Measurements from ENCODE around the gene DPEP3.

DPEP3 gene

DNA sequence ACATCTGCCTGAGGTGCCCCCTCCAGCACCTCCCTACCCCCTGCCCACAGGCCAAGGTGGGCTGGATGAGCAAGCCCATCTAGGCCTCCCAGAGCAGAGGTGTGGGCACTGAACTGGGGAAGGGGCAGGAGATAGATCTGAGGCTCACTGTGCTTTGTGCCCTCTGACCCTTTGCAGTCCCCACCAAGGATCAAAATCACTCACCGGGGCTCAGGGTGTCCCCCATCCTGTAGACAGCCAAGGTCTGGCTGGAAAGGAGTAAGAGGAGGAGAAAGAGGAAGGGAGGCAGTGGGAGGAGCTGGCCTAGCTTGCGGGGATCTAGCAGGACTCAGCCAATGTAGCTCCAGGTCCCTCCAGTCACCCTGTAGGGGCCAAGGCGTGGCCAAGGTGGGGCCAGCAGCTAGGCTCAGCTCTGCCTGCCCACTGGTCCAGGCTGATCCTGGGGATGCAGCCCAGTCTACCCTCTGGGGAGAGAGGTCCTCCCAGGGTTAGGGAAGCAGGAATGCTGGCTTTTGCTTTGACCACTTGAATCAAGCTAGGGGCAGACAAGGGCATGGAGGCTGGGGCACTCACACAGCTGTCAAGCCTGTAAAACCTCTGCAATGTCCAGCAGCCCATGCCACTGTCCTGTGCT, 13.6 kb downstream of the DPEP3 start:
- no peak for DNase-seq

DNA sequence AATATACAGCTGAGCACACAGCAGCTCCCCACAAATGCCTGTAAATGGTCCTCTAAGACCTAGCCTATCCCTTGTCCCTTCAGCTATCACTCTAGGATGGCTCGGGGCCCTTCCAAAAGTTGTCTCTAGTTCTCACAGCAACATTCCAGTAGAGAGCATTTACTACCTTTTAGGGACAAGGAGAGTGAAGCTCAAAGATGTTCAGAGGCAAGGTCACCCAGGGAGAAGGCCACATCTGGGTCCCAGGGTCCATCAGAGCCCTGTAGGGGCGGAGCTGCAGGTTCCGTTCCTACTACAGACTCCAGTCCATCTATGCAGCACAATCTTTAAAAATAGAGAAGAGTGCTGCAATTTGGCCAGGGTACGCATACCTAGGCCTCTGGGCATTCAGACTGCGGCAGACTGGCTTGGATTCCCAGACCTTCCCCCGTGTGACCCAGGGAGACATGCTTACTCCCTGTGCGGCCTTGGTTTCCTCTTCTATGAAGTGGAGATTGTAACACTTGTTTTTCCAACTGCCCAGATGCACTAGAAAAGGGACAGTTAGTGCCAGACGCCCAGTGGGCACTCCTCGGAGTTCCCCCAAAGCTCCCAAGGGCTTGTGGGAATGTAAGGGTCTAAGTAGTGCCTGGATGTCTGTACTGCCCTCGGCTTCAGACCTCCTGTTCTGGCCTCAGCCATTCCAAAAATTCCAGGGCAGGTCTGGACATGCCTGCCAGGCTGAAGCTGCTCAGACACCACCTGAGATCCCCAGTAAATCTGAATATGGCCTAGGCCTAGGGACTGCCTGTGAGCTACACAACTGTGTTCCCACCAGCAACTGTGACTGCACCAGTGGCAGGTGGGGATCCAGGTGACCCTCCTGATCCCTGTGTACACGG, 14.4 kb downstream of the DPEP3 start:
- DNase-seq = no peak

DNA sequence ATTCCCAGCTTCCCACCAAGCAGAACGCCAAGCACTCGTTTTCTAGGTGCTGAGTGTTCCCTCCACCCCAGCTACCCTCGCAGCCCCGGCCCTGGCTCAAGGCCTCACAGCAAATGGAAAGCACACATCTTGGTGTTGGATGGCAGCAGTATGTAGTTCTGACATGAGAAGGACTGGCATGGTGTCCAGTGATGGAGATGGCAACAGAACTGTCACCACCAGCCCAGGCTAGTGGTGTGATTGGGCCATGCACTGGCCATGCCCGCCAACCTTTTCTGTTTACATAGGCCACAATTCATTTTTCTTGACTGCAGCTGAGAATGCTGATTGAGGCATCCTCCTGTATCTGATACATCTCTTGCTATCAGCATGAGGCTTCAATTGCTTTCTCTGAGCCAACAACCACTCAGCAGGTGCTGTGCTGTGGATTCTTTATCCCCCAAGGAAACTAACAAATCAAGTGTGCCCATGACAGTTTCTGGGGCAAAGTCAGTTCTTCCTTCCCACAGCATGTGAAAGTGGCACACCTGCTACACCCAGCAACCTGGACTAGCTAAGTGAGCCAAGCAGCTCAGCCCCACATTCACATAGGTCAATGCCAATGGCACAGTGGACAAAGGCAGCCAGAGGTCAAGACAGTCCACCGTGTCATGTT, 15.7 kb downstream of the DPEP3 start:
- DNase-seq = no peak

DNA sequence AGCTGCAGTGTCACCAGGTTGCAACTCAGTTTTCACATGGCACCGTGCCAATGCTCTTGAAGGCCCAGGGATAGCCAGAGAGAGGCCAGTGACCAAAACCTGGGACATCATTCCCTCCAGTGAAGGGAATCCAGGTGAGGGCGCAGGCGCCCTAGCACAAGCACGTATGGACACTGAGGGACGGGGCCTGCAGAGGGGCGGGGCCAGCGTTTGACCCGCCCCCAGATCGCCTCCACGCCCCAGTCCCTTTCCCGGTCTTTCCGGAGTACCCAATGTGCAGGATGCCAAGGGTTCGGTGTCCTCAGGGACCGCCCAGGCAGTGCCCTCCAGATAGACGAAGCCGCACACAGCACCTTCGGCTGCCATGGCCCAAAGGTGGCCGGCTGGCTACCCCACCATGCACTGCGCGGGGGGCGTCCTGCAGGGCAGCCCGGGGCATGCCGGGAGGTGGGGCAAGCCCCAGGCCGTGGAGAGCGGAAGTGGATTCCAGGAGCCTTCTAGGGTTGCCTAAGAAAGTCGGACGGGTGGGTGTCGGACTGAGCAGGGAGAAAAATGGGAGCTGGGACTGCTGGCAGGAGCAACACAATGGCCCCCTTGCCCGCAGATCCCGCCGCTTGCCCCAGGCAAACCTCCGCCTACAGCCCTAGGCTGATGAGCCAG, 16.5 kb downstream of the DPEP3 start:
- no peak for DNase-seq

DNA sequence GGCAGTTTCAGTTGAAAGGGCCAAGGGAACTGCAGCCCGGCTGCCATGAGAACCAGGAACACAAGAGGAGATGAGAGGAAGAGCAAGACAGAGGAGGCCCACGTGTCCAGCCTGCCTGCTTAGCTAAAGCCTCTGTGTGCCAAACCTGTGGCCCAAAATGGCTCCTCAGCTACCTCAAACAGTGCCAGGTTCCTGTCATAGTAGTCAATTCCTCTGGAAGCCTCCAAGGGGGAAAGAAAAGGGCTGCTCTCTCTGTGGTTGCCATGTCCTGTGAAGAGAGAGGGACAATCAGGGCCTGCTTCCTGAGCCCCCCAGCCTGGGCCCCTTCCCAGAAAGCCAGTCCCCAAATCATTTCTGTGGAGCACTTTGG, 17.0 kb downstream of the DPEP3 start:
- DNase-seq = no peak

DNA sequence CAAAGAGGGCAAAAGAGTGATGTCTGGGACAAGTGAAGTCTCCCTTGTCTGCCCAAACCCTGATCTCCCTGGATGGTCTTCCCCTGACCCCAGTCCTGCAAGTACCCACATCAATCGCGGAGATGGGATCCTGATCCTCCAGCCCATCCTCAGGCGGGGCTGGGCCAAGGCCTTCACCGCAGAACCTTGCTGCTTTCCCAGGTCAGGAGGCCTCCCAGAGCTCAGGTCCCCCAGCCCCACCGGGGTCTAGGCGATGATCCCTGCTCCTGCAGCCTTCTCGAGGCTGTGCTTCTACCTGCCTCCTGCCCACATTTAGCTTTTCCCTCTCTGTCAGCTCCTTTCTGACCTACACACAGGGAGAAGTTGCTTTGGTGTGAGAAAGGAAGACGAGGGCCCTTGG, 18.2 kb downstream of the DPEP3 start:
- no peak for DNase-seq

DNA sequence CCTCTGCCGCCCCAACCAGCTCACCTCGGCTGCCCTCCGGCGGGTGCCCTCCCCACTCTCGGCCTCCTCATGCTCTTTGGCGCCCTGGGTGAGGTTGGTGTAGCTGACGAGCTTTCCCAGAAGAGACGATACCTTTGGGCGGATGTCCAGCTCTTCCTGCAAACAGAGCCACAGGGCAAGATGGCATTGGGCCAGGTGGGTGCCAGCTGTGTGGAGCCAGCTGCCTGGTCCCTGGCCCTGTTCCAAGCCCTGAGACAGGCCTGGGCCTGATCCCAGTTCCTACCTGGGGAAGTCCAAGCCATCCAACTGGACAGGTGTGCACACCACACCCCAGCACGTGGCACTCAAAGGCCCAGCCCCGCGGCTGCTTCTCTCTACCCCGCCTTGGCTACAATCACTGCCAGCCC, 18.7 kb downstream of the DPEP3 start:
- no peak for DNase-seq

DNA sequence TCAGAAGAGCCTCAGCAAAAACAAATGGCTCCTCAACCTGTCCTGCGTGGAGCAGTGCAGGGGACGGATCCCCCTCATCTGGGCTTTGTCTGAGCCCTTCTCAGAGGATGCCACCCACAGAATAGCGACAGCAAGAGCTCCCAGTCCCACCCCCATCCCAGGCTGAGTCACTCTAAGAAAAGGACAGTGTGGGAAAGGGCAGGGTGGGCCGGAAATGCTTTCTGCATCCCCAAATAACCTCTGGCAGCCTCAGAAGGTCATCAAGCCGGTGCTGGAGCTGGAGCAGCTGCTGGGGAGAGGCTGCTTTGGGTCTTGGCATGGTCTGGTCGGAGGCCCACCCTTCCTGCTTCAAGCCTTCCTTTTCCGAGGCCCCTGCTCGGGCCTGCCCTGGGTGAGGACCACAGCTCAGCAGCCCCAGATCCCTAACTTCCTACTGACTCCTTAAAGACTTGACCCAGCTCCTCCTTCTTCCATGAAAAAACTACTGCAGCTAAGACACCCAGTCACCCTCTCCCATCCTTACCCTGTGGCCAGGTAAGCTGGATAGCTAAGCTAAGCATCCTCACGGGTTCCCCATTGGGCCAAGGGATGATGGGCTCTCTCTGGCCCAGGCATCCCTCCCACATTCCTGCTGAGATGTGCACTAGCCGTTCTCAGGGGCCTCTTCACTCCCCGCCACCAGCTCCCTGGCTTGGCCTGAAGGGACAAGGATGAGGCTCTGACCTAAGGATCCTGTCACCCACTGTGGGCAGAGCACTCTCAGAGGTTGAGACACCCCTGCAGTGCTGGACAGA, 20.6 kb downstream of the DPEP3 start:
- no peak for DNase-seq

DNA sequence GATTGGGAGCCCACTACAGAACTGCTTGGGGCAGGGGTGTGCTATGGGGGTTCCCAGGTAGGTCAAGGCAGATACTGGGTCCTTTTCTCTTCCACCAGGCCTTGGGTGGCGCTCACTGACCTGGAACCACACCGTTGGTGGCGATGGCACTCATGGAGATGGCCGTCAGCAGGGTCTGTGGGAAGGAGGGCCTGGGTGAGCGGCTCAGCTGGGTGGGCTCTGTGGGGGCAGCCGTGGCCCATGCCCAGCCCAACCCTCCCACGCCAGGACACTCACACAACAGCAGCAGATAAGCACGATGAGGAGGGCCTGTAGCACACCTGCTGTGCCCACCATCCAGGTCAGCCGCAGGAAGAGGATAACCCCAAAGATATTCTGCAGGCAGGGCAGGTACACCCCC, 22.7 kb downstream of the DPEP3 start:
- no peak for DNase-seq

DNA sequence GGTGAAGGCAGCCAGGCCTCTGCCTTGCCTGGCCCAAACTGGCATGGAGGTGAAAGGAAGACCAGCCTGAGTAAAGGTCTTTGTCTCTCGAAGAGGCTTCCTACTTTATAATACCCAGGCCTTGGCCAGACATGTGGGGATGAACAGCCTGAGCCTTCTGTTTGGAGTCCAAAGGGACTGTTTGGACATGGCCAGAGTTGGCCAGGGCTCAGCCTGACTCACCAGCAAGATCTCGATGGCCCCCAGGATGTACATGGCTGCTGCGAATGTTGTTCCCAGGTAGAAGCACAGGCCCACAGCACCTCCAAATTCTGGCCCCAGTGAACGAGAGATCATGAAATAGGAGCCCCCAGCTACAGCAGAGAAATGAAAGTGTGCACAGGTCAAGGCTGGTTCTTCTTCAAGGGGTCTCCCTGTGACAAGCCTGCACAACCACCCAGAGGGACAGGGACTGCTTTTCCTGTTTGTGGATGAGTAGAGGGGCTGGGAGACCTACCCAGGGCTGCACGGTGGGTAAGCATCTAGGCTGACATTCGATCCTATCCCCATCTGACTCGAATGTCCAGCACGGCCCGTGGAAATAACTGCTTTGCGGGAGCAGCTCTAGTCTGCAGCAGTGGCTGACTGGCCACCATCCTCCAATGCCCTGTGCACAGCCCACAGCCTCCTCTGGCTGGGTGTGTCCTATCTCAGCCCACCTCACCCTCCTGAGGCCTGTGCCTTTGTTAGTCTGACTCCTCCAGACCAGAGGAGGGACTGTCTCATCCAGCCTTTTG, 25.7 kb downstream of the DPEP3 start:
- no peak for DNase-seq

DNA sequence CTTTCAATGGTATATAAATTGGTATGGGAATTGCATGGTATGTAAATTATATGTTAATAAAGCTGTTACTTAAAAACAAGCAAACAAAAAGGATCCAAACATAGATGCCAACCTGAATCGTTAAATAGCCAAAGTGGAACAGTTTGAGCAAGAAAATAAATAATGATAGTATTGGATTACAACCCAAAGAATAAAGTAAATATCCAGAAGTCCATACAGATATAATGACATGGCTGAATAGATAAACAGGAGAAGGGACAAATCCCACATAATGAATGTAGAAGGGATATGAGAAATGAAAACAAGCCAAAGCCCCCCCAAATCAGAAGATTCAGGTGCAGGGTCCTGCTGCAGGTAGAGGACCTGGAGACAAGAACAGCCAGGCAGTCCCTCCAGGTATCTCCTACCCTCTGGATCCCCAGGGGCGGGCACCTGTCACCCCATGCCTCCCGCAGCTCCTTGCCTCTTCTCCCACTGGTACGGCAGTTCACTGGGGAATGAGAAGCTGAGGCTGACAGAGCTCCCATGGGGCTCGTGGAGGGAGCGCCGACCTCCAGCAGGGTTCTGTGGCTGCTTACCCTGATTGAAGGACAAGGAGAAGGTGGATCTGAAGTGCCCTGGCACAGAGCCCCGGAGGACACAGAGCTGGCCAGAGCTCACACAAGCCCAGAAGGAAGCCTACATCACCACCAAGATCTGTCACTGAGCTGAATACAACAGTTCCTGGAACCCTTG, 26.5 kb downstream of the DPEP3 start:
- no peak for DNase-seq

DNA sequence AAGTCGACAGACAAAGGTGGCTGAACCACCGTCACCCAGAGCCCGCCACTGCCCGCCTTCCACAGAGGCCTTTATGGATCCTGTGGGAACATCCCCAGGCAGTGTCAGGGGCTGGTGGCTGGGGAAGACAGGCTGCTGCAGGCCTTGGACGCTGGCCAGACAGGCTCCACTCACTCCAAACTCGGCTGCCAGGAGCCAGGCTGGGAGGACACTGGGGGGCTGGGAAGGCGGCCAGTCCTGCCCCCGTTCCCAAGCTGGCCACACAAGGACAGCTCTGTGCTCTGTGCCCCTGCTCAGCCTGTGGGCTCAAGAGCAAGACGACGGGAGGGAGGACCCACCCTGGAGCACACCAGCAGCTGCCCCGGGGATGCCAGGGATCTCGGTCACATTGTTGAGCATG, 28.8 kb downstream of the DPEP3 start:
- DNase-seq = no peak

DNA sequence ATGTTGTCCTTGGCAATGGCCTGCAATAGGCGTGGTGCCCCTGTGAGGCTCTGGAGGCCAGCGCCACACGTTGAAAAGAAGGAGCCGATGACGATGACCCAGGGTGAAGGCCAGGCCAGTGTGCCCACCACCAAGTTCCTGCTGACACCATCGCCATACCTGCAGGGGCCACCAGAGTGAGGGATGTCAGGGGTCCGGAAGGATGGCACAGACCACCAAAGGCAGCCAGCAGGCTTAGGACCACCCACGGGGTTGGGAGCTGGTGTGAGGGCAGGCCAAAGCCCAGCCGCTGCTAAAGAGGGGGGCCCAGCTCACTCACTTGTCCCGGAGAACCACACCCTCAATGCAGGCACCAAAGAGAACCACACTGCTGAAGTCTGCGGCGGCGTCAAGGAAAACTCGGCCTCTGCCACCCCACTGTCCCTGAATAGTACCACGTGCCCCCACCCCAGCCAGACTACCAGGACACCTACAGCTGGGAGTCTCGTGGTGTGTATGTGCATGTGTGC, 29.9 kb downstream of the DPEP3 start:
- no peak for DNase-seq

DNA sequence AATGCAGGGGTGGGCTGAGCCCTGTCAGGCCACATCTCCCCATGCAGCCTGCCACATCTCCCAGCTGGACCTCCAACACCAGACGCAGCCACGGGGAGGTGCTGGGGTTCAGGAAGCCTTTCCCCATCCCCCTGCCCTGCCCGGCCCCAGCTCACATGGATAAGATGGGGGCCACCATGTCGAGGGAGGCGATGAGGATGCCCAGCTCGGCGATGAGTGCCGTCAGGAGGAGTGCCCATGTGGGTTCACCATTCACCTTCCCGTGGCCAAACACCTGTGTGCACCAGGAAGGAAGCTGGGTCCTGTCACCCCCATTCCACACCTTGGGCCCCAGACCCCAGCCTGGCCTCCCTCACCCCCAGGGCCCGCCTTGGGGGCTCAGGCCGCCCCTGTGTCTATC, 30.7 kb downstream of the DPEP3 start:
- no peak for DNase-seq

DNA sequence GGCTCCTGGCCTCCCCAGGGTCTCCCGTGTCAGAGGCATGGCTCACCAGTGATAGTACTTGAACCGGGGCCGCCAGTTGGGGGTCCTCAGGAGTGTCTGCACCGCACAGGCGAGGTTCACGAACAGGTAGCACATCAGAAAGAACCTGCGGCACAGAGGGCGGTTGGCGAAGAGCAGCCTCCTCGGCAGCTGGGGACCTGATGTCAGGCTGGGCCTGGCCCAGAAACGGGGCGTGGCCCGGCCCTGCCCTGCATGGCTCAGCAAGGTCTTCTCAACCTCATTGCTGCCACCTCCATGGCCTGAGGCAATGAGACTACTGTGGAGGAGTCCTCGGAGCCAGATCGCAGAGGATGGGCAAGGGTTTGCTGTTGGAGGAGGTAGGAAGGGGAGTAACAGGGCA, 32.3 kb downstream of the DPEP3 start:
- DNase-seq = no peak

DNA sequence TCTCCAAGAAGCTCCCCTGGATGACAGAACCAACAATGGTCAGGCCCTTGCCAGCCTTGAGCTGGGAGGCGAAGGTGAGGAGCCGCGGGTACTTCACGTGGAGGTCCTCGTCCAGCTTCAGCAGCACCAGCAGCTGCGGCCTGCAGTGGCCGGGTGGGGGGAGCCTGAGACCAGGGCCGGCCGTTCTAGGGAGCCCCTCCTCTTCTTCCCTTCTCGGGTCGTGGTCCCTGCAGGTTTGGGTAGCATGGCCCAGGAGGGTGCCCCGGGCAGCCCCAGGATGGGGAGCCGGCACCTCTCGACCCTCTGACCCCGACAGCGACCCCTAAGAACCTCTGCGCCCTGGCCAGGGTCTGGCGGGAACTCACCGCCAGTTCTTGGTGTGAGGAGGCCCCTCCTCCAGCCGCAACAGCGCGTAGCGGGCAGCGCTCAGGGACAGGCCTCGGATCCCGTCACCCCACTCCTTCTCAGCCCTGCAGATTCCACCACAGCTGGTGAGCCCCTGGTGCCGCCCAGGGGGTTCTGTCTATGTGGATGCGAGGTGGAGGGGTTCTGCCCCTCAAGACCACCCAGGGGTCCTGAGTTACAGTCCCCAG, 33.2 kb downstream of the DPEP3 start:
- no peak for DNase-seq

DNA sequence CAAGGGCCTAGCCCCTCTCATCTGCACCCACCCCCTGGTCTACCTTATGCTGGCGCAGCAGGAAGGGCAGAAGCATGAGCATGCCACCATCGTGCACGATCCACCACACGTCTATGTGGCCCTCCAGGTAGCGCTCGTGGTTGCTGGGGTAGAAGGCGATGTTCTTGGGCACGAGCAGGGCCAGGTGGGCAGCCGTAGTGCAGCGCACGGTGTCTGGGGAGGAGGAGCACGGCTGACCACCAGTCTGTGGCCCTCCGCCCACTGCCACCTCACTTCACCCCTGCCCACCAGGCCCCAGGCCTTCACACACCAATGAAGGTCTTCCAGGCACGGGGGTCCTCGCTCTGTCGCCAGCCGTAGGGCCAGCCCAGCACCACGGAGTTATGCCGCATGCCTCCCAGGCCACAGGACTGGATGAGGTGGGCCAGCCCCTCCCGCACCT, 34.1 kb downstream of the DPEP3 start:
- no peak for DNase-seq

DNA sequence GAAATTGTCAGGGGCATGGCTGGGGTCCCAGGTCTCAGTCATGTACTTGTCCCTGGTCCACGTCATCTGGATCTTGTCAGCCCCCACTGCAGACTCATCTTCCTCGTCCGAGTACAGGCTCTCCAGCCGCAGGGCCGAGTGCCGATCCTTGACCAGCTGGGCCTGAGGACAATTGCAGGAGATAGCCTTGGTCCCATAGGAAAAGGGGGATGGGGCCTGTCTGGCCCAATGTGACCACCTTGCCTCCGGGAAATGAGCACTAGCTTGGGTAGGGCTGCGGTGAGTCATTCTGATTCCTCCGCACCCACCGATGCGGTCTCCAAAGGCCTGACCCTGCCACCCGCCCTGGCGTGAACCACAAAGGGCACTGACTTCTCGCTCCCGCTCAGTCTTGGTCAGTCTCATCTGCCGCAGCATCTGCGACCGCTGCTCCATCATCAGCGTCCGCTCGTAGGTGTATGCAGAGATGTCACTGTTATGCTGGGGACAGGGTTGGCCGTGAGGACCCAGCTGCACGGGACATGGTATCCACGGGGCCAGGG, 34.8 kb downstream of the DPEP3 start:
- DNase-seq = no peak

DNA sequence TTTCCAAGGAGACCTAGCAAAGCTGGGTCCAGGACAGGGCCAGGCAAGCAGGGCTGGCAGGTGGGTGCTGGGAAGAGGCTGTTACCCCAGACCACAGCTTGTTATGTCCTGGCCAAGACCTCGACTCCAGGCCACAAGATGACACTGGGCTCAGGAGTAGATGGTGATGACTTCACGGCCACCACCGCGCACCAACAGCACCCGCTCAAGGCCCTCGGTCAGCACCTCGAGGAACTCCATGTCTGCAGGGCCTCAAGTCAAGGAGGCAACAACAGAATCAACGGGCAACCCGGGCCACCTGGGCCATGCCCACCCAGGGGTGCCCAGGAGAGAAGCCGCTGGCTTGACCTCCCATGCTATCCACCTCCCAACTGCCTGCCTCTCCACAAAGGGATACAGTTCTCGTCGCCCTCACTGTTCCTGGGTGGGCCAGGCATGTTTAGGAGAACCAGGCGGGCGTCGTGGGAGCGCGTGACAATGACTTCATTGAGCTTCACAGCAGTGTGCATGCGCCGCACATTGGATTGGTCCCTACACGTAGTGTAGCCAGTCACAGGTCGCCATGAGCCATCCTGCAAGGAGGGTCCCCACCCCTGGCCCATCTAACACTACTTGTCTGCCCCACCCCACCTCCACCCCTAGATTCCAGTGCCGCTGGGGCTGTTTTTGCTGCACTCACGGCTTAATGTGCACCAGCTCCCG, 35.5 kb downstream of the DPEP3 start:
- no peak for DNase-seq

Measured in activated CD8-positive, alpha-beta memory T cell treated with anti-CD3 and anti-CD28 coated beads, Interleukin-2, amount 50 U/mL, for 48 hours (primary cell).